Omental fat pad (tissue), 4 donors: Measurements from ENCODE around the gene KLHL25. TPM values are rescaled to one million over a fixed set of nuclear protein-coding genes. Genes with fewer than 3 reads are reported as not detected.

Experiments used
- ATAC-seq: fragments of 150-250 bp; one replicate; pipeline ENCODE4 v1.9.1; 2016; ENCODE audit warnings: mild to moderate bottlenecking, moderate library complexity; ENCODE audit not compliant: low FRiP score
- DNase-seq: peaks from one replicate; pipeline ENCODE4 v3.0.0-alpha.2; 2019; ENCODE audit warnings: low spot score
- CTCF ChIP-seq, 3 donors: fragments of 450-650 bp; IDR thresholded peaks; one replicate each; pipeline ENCODE4 v1.5.1; 2016 to 2017; ENCODE audit warnings: antibody characterized with exemption in 3 of 3, mild to moderate bottlenecking in 3 of 3, moderate library complexity in 2 of 3
- total RNA-seq, 4 donors: library from RNA; depleted of rRNA; stranded (reverse); fragments of >200 nt; gene quantifications; one replicate each; pipeline ENCODE4 v1.1.0, GENCODE V29; 2016

KLHL25 gene
- total RNA-seq, 4 donors from 2014 or later, result 12.0 to 45.8 (median 22.3) TPM

- TF ChIP-seq CTCF (IDR thresholded peaks at IDR 0.05), result no peak
- ATAC-seq (no peak), DNase-seq (no peak)
These were observed 53.7 kb downstream of the KLHL25 start for GRCh38 chr15:85741021-85741421.

GRCh38 chr15:85737061-85737460 lies 57.7 kb downstream of the KLHL25 start:
- TF ChIP-seq CTCF (IDR thresholded peaks at IDR 0.05), result no peak
- ATAC-seq (no peak), DNase-seq (no peak)

- DNase-seq, result no peak
- no peak for ATAC-seq
- no peak for TF ChIP-seq CTCF (IDR thresholded peaks at IDR 0.05)
These were observed 61.3 kb downstream of the KLHL25 start for GRCh38 chr15:85733416-85733815.

GRCh38 chr15:85730001-85730820 lies 64.5 kb downstream of the KLHL25 start:
- ATAC-seq (no peak), DNase-seq (no peak)
- peak in 1 of 3 donors; percentile 41 for TF ChIP-seq CTCF (IDR thresholded peaks at IDR 0.05)

- DNase-seq (no peak), ATAC-seq (peak; percentile 9)
- no peak for TF ChIP-seq CTCF (IDR thresholded peaks at IDR 0.05)
These were observed 67.7 kb downstream of the KLHL25 start for GRCh38 chr15:85727068-85727467.

- ATAC-seq (peak; percentile 26), DNase-seq (no peak)
- no peak for TF ChIP-seq CTCF (IDR thresholded peaks at IDR 0.05)
These were observed 68.3 kb downstream of the KLHL25 start for GRCh38 chr15:85726454-85726853.

GRCh38 chr15:85725564-85725963 lies 69.2 kb downstream of the KLHL25 start:
- ATAC-seq (peak; percentile 13), DNase-seq (no peak)
- TF ChIP-seq CTCF (IDR thresholded peaks at IDR 0.05), result no peak
